HG02884 (cell line): Measurements from ENCODE around the gene DDX59.
A peak's percentile ranks its signal among the peaks of the same experiment; 100 is the strongest.

Experiments
- ATAC-seq: cut with Tn5 transposase; IDR thresholded peaks from one replicate; pipeline ENCODE4 v1.9.1; 2021; ENCODE audit warnings: mild to moderate bottlenecking, moderate library complexity; ENCODE audit not compliant: unreplicated experiment

DDX59 gene

GRCh38 chr1:200669314-200670241, at the start of gene DDX59:
TSS of gene DDX59 (minus strand) at chr1:200669907. CDS start at chr1:200666740, 3,167 bp downstream.
- ATAC-seq, result peak; percentile 92

- no peak for ATAC-seq
These were observed 44.9 kb upstream of the DDX59 start for GRCh38 chr1:200714504-200715187.

- ATAC-seq, result no peak
These were observed 40.5 kb upstream of the DDX59 start for GRCh38 chr1:200710166-200710565.

- no peak for ATAC-seq
These were observed 39.1 kb upstream of the DDX59 start for GRCh38 chr1:200708769-200709168.

- ATAC-seq, result no peak
These were observed 38.5 kb upstream of the DDX59 start for GRCh38 chr1:200708161-200708560.

- no peak for ATAC-seq
These were observed 37.4 kb upstream of the DDX59 start for GRCh38 chr1:200707116-200707515.

- ATAC-seq, result no peak
These were observed 36.6 kb upstream of the DDX59 start for GRCh38 chr1:200706111-200706814.

- ATAC-seq, result no peak
These were observed 35.3 kb upstream of the DDX59 start for GRCh38 chr1:200704986-200705500.

GRCh38 chr1:200699871-200700270, 30.2 kb upstream of the DDX59 start:
- no peak for ATAC-seq

- ATAC-seq, result no peak
These were observed 25.0 kb upstream of the DDX59 start for GRCh38 chr1:200694738-200695137.

GRCh38 chr1:200693327-200693726, 23.6 kb upstream of the DDX59 start:
- no peak for ATAC-seq

- no peak for ATAC-seq
These were observed 22.6 kb upstream of the DDX59 start for GRCh38 chr1:200692316-200692715.

GRCh38 chr1:200686620-200687019, 16.9 kb upstream of the DDX59 start:
- no peak for ATAC-seq

GRCh38 chr1:200684015-200684414, 14.3 kb upstream of the DDX59 start:
- no peak for ATAC-seq

- ATAC-seq, result no peak
These were observed 13.6 kb upstream of the DDX59 start for GRCh38 chr1:200683298-200683697.

- no peak for ATAC-seq
These were observed 11.5 kb upstream of the DDX59 start for GRCh38 chr1:200681231-200681630.

GRCh38 chr1:200676829-200677228, 7.1 kb upstream of the DDX59 start:
- ATAC-seq, result no peak

GRCh38 chr1:200675588-200675852, 5.8 kb upstream of the DDX59 start:
- ATAC-seq, result no peak

GRCh38 chr1:200674838-200675587, 5.3 kb upstream of the DDX59 start:
- ATAC-seq, result no peak

GRCh38 chr1:200673952-200674823, 4.5 kb upstream of the DDX59 start:
- no peak for ATAC-seq
